SK-N-SH (cell line): ENCODE measurements around the gene DENND1A. TPM values are rescaled to one million over a fixed set of nuclear protein-coding genes. Genes with fewer than 3 reads are reported as not detected.

Experiments used
- CTCF ChIA-PET: fragments of 300-600, 350-600 bp; formaldehyde crosslinking; extraction: SDS; loops from one replicate; lab custom pipeline; 2021; lab: Yijun Ruan, JAX
- POLR2A ChIA-PET: fragments of 350-600 bp; sonication (Branson Sonifier 250); formaldehyde crosslinking; extraction: SDS; loops from one replicate; lab custom pipeline; 2020; ENCODE audit warnings: antibody characterized with exemption, inconsistent platforms; lab: Yijun Ruan, JAX
- DNase-seq: peaks from one replicate; pipeline ENCODE4 v3.0.0; 2012
- H2AFZ ChIP-seq: fragments of 200-600 bp; sonication (generic); 2 replicates; pipeline ENCODE4 v1.8.1; 2016; ENCODE audit warnings: antibody characterized with exemption, mild to moderate bottlenecking, low read depth
- H3F3A ChIP-seq: fragments of 200-600 bp; sonication (generic); replicated peaks from 2 replicates; pipeline ENCODE3; 2016; ENCODE audit warnings: antibody characterized with exemption, mild to moderate bottlenecking; ENCODE audit not compliant: insufficient read depth
- H3K27ac ChIP-seq, 2 experiments: fragments of 200-500 bp in 1 of 2; fragments of 200-600 bp in 1 of 2; sonication (Bioruptor generic) in 1 of 2; sonication (generic), shearing (Covaris generic) in 1 of 2; 2 replicates each; pipeline versions ENCODE4 v1.5.1 to v1.6.1; 2014 to 2016; ENCODE audit warnings: low read depth in 2 of 2, inconsistent platforms in 1 of 2, low read length in 1 of 2, mild to moderate bottlenecking in 1 of 2, mixed read lengths in 1 of 2
- H3K27me3 ChIP-seq: fragments of 200-600 bp; sonication (generic), shearing (Covaris generic); 2 replicates; pipeline ENCODE4 v1.6.1; 2016; ENCODE audit warnings: mixed run types; ENCODE audit not compliant: insufficient read depth
- H3K36me3 ChIP-seq, 2 experiments: fragments of 200-500 bp in 1 of 2; fragments of 200-600 bp in 1 of 2; sonication (Bioruptor generic) in 1 of 2; sonication (generic) in 1 of 2; replicated peaks in 1 of 2; 2 replicates each; pipeline versions ENCODE3 to v1.5.1; 2014 to 2016; ENCODE audit warnings: low read length in 1 of 2, mild to moderate bottlenecking in 1 of 2; ENCODE audit not compliant: insufficient read depth in 2 of 2, control insufficient read depth in 1 of 2
- H3K4me1 ChIP-seq, 2 experiments: fragments of 200-500 bp in 1 of 2; fragments of 200-600 bp in 1 of 2; sonication (Bioruptor generic) in 1 of 2; sonication (generic), shearing (Covaris generic) in 1 of 2; 2 replicates each; pipeline versions ENCODE4 v1.5.1 to v1.6.1; 2014 to 2016; ENCODE audit warnings: low read depth in 1 of 2, low read length in 1 of 2, mixed run types in 1 of 2; ENCODE audit not compliant: insufficient read depth in 2 of 2, control insufficient read depth in 1 of 2
- H3K4me2 ChIP-seq: fragments of 200-600 bp; sonication (generic), shearing (Covaris generic); 2 replicates; pipeline ENCODE4 v1.6.1; 2017; ENCODE audit warnings: mixed run types
- H3K4me3 ChIP-seq, 2 experiments: fragments of 200-500 bp in 1 of 2; fragments of 200-600 bp in 1 of 2; sonication (Bioruptor generic) in 1 of 2; sonication (generic), shearing (Covaris generic) in 1 of 2; 2 replicates each; pipeline versions ENCODE4 v1.5.1 to v1.8.1; 2014 to 2016; ENCODE audit warnings: low read depth in 2 of 2, inconsistent platforms in 1 of 2, low read length in 1 of 2, mild to moderate bottlenecking in 1 of 2, mixed read lengths in 1 of 2, moderate library complexity in 1 of 2
- H3K79me2 ChIP-seq: fragments of 200-600 bp; sonication (generic); 2 replicates; pipeline ENCODE4 v1.8.1; 2017; ENCODE audit warnings: mild to moderate bottlenecking; ENCODE audit not compliant: insufficient read depth
- H3K9ac ChIP-seq: fragments of 200-600 bp; sonication (generic); 2 replicates; pipeline ENCODE4 v1.6.1; 2017; ENCODE audit warnings: mixed run types
- H3K9me2 ChIP-seq: fragments of 200-600 bp; sonication (generic); 2 replicates; pipeline ENCODE4 v1.6.1; 2017; ENCODE audit warnings: mixed run types
- H3K9me3 ChIP-seq: fragments of 200-600 bp; sonication (generic); 2 replicates; pipeline ENCODE4 v1.6.1; 2017; ENCODE audit warnings: mixed run types, mild to moderate bottlenecking, moderate library complexity
- H4K20me1 ChIP-seq: fragments of 200-600 bp; sonication (generic); 2 replicates; pipeline ENCODE4 v1.6.1; 2017; ENCODE audit warnings: mild to moderate bottlenecking, mixed run types; ENCODE audit not compliant: insufficient read depth
- EP300 ChIP-seq, 2 experiments: IDR thresholded peaks; 2 replicates each; pipeline versions ENCODE4 v1.4.0 to v1.6.1; 2012; ENCODE audit warnings: borderline replicate concordance in 1 of 2, low read depth in 1 of 2, low read length in 1 of 2
- FOXJ3 ChIP-seq: sonication (generic); formaldehyde crosslinking; IDR thresholded peaks from 2 replicates; pipeline ENCODE4 v1.5.1; 2020; ENCODE audit warnings: mild to moderate bottlenecking, missing genetic modification reagents
- FOXM1 ChIP-seq: IDR thresholded peaks from 2 replicates; pipeline ENCODE4 v1.4.0; 2012; ENCODE audit warnings: low read depth, mild to moderate bottlenecking
- GABPA ChIP-seq: IDR thresholded peaks from 2 replicates; pipeline ENCODE4 v1.4.0; 2012; ENCODE audit warnings: low read depth, mild to moderate bottlenecking
- PBX3 ChIP-seq: IDR thresholded peaks from 2 replicates; pipeline ENCODE4; 2012
- RCOR1 ChIP-seq: fragments of 150-350 bp; IDR thresholded peaks from 2 replicates; pipeline ENCODE4 v1.6.1; 2017; ENCODE audit warnings: antibody characterized with exemption, low read length
- RFX5 ChIP-seq: IDR thresholded peaks from 2 replicates; pipeline ENCODE4 v1.6.1; 2012; ENCODE audit warnings: mild to moderate bottlenecking, improper control_type of control experiment, low read length
- RXRA ChIP-seq: IDR thresholded peaks from 2 replicates; pipeline ENCODE4 v1.4.0; 2012; ENCODE audit warnings: low read depth, mild to moderate bottlenecking, borderline replicate concordance
- SIN3A ChIP-seq: IDR thresholded peaks from 2 replicates; pipeline ENCODE4 v1.6.1; 2012; ENCODE audit warnings: low read depth, mild to moderate bottlenecking, low read length, moderate library complexity, borderline replicate concordance
- TCF12 ChIP-seq: IDR thresholded peaks from 2 replicates; pipeline ENCODE4 v1.4.0; 2012
- USF1 ChIP-seq: IDR thresholded peaks from 2 replicates; pipeline ENCODE4 v1.4.0; 2012; ENCODE audit warnings: low read depth, borderline replicate concordance
- ZBTB33 ChIP-seq: IDR thresholded peaks from 2 replicates; pipeline ENCODE4 v1.4.0; 2012; ENCODE audit warnings: low read depth, borderline replicate concordance
- WGBS: methylation state at CpG from one replicate; pipeline ENCODE4 v1.1.6; 2017; ENCODE audit warnings: low lambda C conversion rate; 5-methylcytosine and 5-hydroxymethylcytosine counted together
- polyA plus RNA-seq, 3 experiments: library from polyadenylated mRNA; depleted of rRNA; stranded (reverse); fragments of >200 nt; gene quantifications; 2 replicates each; pipeline ENCODE4 v1.2.3, GENCODE V29; 2012

Gene DENND1A
- polyA plus RNA-seq, 1 of the 3 experiments (the other 2 are of a cell fraction) = 25.4 TPM

- ChIA-PET POLR2A (no interaction called here), CTCF (no interaction called here)
- Histone ChIP-seq H2AFZ (no peak overlapping the region), H3K27me3 (no peaks in the 10 kb centered on the region), H3K9me3 (no peaks in the 10 kb centered on the region; the same call in 1 of the 2 replicates), H3K4me1 (no peaks in the 10 kb centered on the region), H3K79me2 (no peaks in the 10 kb centered on the region), H3K9ac (no peak overlapping the region), H3K27ac (no peak overlapping the region), H3K4me2 (no peak overlapping the region), H3K9me2 (no peaks in the 10 kb centered on the region), H3F3A (no peaks in the 10 kb centered on the region), H3K4me3 (no peak overlapping the region), H4K20me1 (no peaks in the 10 kb centered on the region), H3K36me3 (no peaks in the 10 kb centered on the region)
- WGBS = 86% methylated on average over 4 of the region's 4 CpGs
- TF ChIP-seq GABPA = no peak
- DNase-seq = no peak
Observed at GRCh38 chr9:123696476-123696875, 233.4 kb downstream of the DENND1A start.

GRCh38 chr9:123695386-123695785, 234.5 kb downstream of the DENND1A start:
- no peak for DNase-seq
- POLR2A ChIA-PET = no interaction called here
- TF ChIP-seq RCOR1 (no peak), EP300 (IDR thresholded peaks at IDR 0.05; ENCODE audit: borderline replicate concordance in 1 of 2, low read depth in 1 of 2, low read length in 1 of 2) (no peak), ZBTB33 (no peak), TCF12 (no peak), FOXM1 (no peak), RFX5 (no peak), FOXJ3 (no peak), GABPA (no peak), USF1 (no peak), SIN3A (no peak), PBX3 (no peak), RXRA (no peak)

More at GRCh38 chr9:123695386-123695785, 234.5 kb downstream of the DENND1A start:
- no peaks in the 10 kb centered on the region for H3K79me2 ChIP-seq
- H3K4me1 ChIP-seq = no peaks in the 10 kb centered on the region; a peak in 1 of 4 replicates
- H3K4me2 ChIP-seq = no peak overlapping the region
- H3K4me3 ChIP-seq = no peak overlapping the region
- no peaks in the 10 kb centered on the region for H3K27me3 ChIP-seq
- H2AFZ ChIP-seq = no peak overlapping the region
- H3F3A ChIP-seq = no peaks in the 10 kb centered on the region
- no peak overlapping the region for H3K27ac ChIP-seq
- WGBS = 86% methylated on average over 3 of the region's 3 CpGs
- H4K20me1 ChIP-seq = no peaks in the 10 kb centered on the region
- no peaks in the 10 kb centered on the region for H3K9me2 ChIP-seq
- no peaks in the 10 kb centered on the region for H3K9me3 ChIP-seq
- CTCF ChIA-PET = interaction anchor here (1.3 kb wide), 1 partner anchor 9 kb away, joined by 4 read pairs; no protein-coding TSS in a partner anchor
- H3K9ac ChIP-seq = no peak overlapping the region
- no peaks in the 10 kb centered on the region for H3K36me3 ChIP-seq
